GM19193 (cell line): ENCODE measurements around the gene AKIP1.

Experiments
- POLR2A ChIP-seq: IDR thresholded peaks from 4 replicates; pipeline ENCODE4 v1.6.1; 2011; ENCODE audit not compliant: insufficient read depth, insufficient read length; ENCODE audit errors: extremely low read depth

AKIP1 gene

GRCh38 chr11:8911029-8911823, at the start of gene AKIP1:
Gene AKIP1, plus strand, starts transcription at chr11:8911189. Its CDS starts 261 bp downstream, at chr11:8911450.
- peak; percentile 78 for TF ChIP-seq POLR2A

- TF ChIP-seq POLR2A: no peak
Measured at GRCh38 chr11:8863838-8864237, 47.2 kb upstream of the AKIP1 start.

GRCh38 chr11:8865304-8865703, 45.7 kb upstream of the AKIP1 start:
- no peak for TF ChIP-seq POLR2A

- no peak for TF ChIP-seq POLR2A
Measured at GRCh38 chr11:8867035-8867434, 44.0 kb upstream of the AKIP1 start.

- TF ChIP-seq POLR2A: no peak
Measured at GRCh38 chr11:8867931-8868631, 42.9 kb upstream of the AKIP1 start.

- no peak for TF ChIP-seq POLR2A
Measured at GRCh38 chr11:8870411-8871170, 40.4 kb upstream of the AKIP1 start.

- no peak for TF ChIP-seq POLR2A
Measured at GRCh38 chr11:8871171-8871775, 39.7 kb upstream of the AKIP1 start.

GRCh38 chr11:8871962-8872361, 39.0 kb upstream of the AKIP1 start:
- TF ChIP-seq POLR2A: no peak

GRCh38 chr11:8873741-8874405, 37.1 kb upstream of the AKIP1 start:
- no peak for TF ChIP-seq POLR2A

- TF ChIP-seq POLR2A: no peak
Measured at GRCh38 chr11:8878771-8879170, 32.2 kb upstream of the AKIP1 start.

GRCh38 chr11:8886322-8886721, 24.7 kb upstream of the AKIP1 start:
- no peak for TF ChIP-seq POLR2A

- TF ChIP-seq POLR2A: no peak
Measured at GRCh38 chr11:8899119-8899753, 11.8 kb upstream of the AKIP1 start.

GRCh38 chr11:8905528-8906165, 5.3 kb upstream of the AKIP1 start:
- TF ChIP-seq POLR2A: no peak
